GM19468 (cell line): ENCODE measurements around the gene MTG2.

Experiments used
- ATAC-seq: cut with Tn5 transposase; IDR thresholded peaks from one replicate; pipeline ENCODE4 v1.9.1; 2021; ENCODE audit warnings: mild to moderate bottlenecking, moderate library complexity, moderate number of reproducible peaks; ENCODE audit not compliant: unreplicated experiment; ENCODE audit errors: extremely low read depth

MTG2 gene

DNA sequence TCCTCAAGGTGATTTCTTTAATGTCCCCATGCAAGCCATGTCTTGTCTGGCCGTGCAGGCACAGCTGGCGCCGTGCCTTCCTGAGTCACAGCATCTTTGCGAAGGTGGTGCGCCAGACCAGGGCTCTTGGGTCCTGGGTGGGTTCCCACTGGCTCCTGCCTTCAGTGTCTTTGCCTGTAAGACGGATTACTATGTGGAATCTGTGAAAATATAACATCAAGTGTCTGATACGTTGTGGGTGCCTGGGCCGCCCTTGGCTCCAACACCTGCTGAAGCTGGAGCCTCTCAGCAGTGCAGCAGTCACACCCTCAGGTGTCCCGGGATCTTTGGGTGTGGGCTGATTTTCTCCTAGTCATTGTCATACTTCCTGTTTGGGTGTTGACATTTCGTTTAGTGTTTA lies 58.7 kb downstream of the MTG2 start:
- no peak for ATAC-seq

DNA sequence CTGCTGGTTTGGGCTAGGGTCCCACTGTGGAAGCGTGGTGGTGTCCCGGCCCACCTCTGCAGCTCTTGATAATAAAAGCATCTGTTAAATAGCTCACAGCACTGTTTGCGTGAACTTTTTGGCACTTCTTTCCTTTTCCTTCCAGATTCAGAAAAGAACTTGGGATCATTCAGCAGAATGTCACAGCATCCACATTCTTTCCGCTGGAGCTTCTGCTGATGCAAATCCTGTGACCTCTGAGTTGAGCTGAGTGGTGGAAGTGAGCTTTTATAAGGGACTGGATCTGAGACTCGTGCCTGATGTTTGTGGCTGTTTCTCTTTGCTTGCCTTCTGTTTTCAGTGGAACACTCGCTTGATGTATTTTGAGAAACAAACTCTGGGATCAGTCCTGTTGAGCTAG lies 59.3 kb downstream of the MTG2 start:
- ATAC-seq: no peak

DNA sequence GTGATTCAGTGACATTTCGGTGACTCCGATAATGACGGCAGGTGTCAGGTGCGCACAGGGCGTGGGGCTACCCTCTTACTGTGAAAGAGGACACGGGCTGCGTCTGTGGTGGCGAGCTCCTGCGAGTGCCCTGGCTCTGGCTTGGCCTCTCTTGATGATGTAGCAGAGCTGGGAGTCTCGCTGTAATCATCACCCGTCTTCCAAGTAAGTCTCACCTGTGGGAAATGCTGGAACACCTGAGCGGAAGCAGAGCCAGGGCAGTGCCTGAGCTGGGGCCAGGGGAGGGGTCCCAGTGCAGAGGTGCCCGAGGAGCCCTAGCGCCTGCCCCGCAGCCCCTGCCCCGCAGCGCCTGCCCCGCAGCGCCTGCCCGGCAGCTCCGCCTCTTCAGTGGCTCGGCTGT lies 60.3 kb downstream of the MTG2 start:
- no peak for ATAC-seq

DNA sequence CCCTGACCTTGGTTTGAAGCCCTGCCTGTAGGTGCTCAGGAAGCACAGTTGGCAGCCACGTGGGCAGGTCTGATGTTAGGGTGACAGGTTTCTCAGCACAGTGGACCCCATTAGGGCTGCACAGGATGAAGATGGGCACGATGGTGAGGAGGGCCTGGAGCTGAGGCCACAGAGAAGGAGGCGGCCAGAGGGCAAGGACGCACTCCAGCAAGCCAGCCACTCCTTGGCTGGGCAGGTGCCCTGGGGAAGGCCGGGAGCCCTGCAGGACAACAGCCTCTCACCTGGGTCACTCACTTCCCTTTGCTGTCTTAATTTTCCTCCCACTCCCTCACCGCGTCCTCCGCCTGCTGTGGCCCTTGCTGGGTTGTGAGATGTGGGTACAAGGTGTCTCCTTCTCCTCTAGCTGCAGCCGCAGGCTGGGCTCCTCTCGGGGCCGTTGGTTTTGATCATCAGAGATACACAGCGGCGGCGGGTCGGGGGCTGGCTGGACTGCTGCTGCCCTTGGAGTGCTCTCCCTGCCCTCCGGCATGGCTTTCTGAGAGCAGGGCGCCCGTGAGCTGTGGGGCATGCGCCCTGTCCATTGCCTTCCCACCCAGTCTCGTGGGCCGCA lies 61.2 kb downstream of the MTG2 start:
- no peak for ATAC-seq

DNA sequence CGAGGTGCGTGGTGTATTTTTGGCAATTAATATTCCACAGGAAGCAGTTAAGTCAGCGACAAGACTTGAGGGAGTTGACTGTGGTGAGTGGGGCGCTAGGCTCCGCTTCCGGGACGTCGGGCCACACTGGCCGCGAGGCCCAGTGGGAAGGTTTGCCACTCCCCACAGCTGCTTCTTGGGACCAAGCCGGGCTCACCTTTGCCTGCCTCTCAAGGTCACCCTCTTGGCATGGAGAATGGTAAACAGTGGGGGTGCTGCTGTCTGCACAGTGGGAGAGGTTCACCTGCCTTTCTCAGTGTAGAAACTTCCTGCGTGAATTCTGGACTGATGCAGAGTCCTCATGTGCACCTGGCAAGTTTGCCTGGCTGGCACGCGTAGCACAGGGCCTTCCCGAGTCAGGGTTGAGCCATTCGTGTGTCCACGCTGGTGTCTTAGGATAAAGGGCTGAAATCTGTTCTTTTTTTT lies 61.8 kb downstream of the MTG2 start:
- no peak for ATAC-seq

DNA sequence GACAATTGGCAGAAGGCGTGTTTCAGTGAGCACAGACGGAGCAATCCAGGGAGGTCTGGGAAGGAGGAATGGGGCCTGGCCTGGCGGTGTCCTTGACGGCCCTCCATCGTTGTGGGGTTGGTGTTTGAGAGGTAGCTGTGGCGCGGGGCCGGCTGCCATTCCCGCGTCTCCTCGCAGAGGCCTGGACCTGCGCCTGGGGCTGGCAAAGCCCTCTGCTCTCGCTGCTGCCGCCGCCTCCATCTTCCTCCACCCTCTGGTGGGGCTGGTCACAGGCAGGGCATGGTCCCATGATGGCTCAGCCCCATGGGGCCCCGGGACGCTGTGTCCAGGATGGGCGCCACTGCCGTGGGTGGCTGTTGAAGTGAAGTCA lies 63.1 kb downstream of the MTG2 start:
- ATAC-seq: no peak

DNA sequence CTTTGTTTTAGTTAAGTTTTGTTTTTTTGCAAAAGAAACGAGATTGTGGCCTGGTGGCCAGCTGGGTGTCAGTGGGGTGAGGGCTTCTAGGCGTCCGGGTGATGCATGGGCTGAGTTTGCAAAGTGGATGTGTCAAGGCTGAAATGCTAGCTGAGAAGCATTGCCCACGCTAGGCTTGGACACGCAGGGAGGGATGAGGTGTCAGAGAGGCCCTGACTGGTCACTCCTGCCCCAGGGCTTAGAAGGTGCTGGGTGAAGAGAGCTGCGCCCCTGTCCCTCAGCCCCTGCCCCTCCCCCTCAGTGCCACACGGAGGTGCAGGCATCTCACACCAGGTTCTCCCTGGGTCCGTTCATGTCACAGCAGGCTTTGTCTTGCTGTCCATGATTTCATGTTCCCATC lies 63.6 kb downstream of the MTG2 start:
- no peak for ATAC-seq

DNA sequence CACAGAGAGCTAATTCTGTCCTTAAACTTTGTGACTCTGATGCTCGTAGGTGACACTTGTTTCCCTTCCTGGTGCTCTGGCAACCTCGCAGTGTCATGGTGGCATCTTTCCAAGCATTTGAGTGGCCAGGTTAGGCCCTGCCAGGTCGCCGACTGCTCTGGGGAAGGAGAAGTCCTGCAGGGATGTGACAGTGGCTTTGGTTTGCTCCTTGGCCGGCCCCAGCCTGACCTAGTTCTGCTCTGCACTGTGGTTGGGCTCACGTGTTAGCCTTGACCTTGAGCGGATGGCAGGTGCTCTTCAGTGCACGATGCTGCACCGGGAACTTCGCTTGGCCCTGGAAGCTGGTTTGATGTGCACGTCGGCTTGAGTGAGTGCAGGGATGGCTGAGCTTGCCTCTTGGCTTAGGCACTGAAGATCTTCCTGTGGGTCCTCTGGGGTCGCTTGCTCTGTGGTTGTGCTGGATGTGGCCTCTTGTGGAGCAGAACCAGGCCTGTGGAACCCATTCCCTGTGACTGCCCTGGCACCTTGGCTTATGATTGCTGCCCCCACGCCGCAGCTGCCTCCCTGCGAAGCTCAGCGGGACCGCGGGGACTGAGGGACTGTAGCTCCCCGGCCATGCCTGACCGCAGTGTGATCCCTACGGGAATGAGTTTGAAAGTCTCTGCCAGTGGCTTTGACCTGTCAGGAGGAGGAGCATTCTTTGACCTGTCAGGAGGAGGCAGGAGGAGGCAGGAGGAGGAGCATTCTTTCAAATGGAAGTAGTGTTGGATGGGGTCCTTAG lies 64.2 kb downstream of the MTG2 start:
- ATAC-seq: no peak

DNA sequence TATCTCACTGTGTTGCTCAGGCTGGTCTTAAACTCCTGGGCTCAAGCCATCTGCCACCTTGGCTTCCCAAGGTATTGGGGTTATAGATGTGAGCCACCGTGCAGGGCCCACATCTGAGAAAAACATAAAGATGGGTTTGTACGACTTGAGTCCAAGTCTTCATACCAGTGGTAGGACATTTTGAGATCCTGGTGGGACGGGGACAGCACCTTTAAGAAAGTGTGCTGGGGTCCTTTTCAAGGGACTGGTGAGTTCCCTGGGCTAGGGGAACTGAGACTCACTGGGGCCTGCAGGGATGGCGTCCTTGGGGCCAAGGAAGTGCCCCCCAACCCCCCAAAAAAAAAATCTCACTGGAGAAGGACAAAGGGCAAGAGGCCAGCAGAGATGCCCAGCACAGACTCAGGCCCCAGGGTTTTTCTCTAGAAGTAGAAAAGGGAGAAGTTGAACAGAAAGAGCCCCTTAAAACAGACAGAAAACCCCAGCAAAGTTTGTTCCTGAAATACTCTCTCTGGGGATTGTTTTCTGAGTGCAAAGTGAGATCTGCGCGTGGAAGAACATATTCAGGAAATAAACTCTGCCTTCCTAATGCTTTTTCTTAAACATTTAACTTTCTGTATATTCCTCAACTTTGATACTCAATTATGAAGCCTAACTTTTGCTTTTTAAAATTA lies 66.2 kb downstream of the MTG2 start:
- ATAC-seq: no peak

DNA sequence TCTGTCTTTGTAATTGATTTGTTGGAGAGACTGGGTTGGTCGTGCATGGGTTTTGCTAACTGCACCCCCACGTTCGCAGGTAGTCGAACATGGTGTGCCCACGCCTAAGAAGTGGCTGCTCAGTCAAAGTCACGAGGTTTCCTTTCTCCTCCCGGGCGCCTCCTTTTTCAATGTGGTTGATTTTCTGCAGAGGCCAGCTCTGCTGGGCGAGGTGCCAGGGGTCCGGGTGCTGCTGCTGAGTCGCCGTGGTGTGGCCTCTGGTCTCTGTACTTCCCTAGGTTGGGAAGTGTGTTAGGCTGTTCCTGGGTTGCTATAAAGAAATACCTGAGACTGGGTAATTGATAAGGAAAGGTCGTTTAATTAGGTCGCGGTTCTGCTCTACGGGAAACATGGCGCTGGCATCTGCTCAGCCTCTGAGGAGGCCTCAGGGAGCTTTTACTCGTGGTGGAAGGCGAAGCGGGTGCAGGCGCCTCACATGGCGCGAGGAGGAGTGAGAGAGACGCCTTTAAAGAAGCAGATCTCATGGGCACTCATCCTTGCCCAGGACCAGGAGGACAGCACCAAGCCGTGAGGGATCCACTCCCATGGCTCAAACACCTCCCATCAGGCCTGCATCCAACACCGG lies 69.6 kb downstream of the MTG2 start:
- ATAC-seq: no peak
